NCI-H2107 treated with DMSO at 0.1 percent for 48 hours (cell line): ENCODE data around the gene PCLO.

Experiments used
- DNase-seq: peaks from one replicate; lab custom pipeline; 2025; ENCODE audit not compliant: unreplicated experiment; lab: John Stamatoyannopoulos, UW

PCLO gene

DNA sequence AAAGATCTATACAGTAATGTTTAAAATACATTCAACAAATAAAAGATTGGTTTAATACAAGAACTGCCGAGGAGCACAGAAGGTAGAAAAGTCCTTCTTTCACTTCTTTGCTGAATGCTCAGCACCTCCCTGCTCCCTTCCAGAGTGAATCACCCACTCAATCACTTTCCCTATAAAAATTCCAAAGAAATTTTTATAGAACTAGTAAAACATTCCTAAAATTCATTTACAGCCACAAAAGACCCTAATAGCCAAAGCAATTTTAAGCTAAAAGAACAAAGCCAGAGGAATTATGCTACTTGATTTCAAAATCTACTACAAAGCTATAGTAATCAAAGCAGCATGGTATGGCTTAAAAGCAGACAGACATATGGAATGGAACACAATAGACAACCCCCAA lies 320.9 kb downstream of the PCLO start:
- DNase-seq: no peak

- no peak for DNase-seq
These were observed 322.6 kb downstream of the PCLO start for GRCh38 chr7:82840061-82840460.

DNA sequence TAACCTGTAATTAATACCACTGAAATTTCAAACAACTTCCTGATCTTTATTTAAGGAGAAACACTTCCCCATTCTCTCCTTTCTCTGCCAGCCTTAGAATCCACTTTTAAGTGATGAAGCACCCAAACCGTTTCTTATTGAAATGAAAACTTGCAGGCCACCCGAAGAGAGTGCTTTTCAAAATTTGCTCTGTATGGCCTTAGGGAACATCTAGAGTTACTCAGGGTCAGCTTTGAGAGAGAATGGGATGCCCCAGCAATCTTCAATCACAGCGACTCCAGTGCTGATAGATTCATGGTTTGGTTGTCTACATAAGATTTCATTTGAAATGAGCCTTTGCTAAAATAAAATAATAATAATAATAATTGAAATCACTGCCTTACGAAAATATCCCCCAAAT lies 323.1 kb downstream of the PCLO start:
- DNase-seq: no peak

DNA sequence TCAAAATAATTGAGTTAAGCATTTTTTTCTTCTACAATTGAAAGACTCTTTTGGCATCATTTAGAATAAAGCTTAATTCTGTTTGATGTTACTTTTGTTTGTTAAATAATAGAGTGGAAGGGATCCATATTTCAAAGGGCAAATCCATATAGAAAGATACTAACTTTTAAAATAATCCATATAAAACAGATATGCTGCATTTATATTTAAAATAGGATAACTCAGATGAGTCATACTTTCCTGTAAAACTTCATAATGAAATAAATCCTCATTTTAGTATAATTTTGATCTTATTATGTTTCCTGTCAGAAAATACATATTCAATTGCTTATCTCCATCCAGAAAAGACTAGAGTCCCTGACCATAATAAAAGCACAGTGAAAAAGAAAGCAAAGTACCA lies 323.6 kb downstream of the PCLO start:
- DNase-seq: no peak

GRCh38 chr7:82838314-82838713 lies 324.4 kb downstream of the PCLO start:
- no peak for DNase-seq

DNA sequence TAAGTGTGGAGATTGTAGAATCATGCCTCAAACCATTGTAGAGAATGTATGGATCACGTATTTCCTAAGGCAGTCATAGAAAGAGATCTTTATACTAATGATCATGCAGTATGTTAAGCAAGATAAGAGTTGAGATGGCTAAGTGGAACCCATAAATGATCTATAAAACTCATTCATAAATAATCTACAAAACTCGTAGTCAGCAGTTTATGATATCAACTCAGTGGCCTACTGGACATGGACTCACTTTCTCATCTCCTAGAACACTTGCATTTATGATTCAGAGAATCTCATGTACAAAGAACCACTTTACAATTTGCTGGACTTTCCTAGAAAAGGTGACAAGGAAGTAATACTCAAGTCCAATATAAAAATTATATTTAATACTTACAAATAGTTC lies 339.6 kb downstream of the PCLO start:
- DNase-seq: no peak

GRCh38 chr7:82821037-82821436 lies 341.6 kb downstream of the PCLO start:
- DNase-seq: no peak

DNA sequence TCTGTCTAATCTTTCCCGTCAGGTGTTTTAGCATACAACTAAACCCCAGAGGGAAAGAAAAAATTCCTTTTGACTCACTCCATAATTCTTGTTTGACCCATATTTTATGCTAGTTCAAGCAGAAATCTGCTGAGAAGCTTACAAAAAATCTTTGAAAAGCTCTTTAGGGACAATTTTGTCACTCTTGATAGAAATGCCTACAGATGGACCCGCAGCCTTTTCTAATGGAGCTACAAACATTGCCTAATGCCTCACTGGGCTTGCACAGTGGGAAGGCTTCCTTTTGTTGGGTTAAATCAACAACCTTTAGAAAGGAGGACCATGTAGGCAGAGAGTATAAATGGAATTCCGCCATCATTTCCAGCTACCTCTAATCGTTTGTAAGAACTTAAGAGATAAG lies 344.5 kb downstream of the PCLO start:
- DNase-seq: no peak

- no peak for DNase-seq
These were observed 346.4 kb downstream of the PCLO start for GRCh38 chr7:82816272-82816671.

GRCh38 chr7:82810558-82811259 lies 352.0 kb downstream of the PCLO start:
- DNase-seq: peak; percentile 68

GRCh38 chr7:82808633-82809032 lies 354.1 kb downstream of the PCLO start:
- no peak for DNase-seq

DNA sequence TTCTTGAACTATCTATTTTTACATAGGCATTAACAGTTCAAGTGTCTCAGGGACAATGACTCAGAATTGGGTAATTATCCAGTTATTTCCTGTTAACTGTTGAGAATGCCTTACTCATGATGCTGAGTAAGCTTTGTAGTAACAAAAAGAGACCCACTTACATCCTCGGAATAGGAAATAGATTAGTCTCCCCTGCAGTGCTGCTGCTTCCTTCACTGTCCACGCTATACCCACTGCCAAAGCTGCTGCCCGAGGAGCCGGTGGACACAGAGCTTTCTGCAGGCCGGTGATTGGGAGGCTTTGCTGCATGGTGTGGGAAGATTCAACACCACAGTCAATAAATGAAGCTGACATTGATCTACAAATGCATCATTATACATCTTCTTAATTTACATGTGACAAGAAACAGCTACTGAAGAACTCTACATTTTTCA lies 357.1 kb downstream of the PCLO start:
- no peak for DNase-seq

- DNase-seq: no peak
These were observed 359.3 kb downstream of the PCLO start for GRCh38 chr7:82803411-82803810.

DNA sequence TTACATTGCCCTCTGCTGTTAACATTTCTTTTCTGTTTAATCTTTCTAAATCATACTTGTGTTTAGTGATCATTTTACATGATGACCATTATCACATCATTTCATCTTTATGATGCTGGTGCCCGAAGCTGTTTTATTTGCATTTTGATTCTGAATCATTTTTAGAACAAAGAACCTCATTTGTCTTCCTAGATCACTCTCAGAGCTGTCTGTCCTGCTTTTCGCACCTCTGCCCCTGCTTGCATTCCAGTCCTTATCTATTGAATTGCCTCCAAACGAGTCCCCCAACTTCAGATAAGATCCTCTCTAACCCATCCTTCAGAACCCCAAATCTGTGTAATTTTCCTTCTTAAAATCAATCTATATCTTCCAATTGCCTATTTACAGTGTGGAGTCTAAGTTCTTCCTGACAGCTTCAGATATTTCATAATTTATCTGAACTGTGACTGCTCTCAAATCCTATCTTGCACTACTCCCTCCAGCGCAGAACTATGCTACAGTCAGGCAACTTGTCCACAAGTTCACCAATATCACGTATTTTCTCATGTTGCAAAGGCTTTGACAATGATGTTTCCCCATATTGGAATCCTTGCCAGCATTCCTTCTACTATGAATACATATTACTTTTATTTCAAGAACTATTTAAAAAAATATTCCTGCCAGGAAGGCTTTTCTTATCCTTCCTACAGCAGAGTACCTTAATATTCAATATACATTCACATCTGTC lies 372.6 kb downstream of the PCLO start:
- DNase-seq: no peak

DNA sequence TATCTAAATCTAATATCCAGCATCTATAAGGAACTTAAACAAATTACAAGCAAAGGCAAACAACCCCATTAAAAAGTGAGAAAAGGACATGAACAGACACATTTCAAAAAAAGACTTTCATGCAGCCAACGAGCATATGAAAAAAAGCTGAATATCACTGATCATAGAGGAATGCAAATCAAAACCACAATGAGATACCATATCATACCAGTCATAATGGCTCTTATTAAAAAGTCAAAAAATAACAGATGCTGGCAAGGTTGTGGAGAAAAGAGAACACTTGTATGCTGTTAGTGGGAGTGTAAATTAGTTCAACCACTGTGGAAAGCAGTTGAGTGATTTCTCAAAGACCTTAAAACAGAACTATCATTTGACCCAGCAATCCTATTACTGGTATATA lies 384.7 kb downstream of the PCLO start:
- DNase-seq: no peak

GRCh38 chr7:82762880-82763279 lies 399.8 kb downstream of the PCLO start:
- no peak for DNase-seq

DNA sequence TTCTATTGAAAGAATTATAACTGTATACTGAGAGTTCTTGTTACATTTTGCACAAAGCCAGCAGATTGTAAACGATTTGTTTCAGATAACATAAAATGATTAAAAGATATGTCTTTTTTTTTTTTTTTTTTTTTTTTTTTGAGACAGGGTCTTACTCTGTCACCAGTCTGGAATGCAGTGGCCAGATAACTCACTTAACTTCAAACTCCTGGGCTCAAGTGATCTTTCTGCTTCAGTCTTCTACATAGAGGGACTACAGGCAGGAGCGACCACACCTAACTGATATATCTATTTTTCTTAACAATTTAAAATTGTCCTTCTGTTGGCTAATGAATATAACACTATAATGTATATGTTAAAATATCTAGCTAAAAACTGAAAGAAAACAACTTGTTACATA lies 401.9 kb downstream of the PCLO start:
- DNase-seq: no peak

- DNase-seq: no peak
These were observed 402.6 kb downstream of the PCLO start for GRCh38 chr7:82760074-82760473.

DNA sequence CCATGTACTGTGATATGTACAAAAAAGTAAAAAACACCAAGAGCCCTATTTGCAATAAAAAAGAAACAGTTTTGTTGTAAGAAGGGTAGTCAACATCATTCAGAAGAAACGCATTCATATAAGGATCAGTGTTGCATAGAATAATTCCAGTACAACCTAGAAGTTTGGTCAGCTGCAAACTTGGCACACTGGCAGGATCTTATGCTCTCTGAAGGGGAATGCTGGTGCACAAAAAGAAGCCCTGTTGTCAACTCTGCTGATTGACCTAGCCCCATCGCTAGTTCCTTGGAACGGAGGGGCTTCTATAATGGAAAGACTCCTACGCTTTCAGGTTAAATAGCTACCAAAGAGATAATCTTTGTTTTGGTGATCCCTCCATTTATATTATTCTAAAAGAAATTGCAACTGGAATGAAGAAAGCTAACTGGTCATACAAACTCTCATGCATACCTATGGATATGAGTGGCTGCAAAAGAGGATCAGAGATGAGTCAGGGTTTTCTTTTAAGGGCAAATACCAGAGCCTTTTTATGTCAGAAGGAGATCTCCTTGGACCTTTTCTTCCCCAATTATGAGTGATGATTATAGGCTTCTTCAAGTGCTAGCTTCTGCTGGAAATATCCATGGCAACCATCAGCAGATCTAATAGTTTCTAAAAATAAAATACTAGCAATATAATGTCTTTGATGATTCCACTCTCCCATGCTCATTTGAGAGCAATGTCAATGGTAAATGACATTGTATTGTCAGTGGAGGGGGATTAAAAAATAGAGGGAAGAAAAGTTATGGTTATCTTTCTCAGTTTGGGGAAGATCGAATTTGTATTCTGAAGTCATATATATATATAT lies 406.8 kb downstream of the PCLO start:
- DNase-seq: no peak

DNA sequence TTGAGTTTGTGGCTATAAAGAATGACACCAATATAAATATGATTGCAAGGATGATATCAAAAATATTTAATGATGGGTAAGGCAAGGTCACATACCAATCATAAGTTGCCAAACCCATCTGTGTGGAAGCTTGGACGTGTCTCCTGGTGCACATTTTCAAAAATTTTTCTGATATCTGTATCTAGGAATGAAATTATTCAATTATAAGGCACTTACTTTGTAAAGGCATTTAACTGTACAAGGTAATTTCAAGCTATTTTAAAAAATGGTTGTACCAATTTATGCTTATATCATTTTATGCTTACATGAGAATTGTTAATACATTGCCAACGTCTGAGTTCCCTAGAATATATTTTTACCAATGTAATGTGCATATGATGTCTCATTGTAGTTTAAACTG lies 412.7 kb downstream of the PCLO start:
- DNase-seq: no peak

DNA sequence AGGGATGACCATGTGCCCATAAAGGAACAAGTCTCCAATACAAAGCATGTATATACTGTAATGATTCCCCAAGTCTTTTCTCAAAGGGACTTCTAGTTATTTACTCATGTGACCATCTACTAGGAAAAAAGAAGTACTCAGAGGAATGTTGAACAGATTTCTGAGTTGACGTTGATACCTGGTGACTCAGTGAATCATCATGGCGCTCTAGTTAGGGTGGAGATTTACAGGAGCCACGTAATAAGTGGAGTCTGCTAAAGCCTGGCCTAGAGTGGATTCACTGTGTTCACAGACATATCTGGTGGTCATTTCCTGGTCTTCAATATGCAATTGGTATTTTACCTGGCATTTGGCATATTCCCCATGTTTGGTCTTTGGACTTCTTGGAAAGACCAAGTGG lies 416.9 kb downstream of the PCLO start:
- DNase-seq: no peak

DNA sequence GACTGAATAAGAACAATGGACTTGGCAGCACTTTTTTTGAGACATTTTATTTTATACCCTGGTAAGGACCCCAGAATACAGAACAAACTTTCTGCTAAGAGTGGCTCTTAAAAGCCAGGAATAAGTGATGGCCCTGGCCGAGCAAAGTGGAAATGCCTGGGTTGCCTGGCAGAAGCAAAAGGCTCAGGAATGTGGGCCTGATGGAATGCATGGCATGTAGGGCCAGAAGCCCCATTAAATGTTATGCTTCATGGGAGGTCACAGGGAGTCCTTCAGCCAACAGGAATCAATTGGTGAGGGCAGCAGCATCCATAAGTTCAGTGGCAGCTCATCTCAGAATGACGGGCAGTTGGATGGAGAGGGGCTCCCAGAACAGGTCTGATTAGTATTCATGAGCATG lies 417.6 kb downstream of the PCLO start:
- no peak for DNase-seq
